Neural progenitor cell (in vitro differentiated cells): ENCODE results near the gene WDR12.

Experiments
- EZH2 ChIP-seq: fragments of 200-600 bp; sonication (generic); IDR thresholded peaks from 2 replicates; pipeline ENCODE4 v1.6.1; 2017; ENCODE audit warnings: antibody characterized with exemption, mild to moderate bottlenecking, moderate library complexity
- TF ChIP-seq, protein P1 (sequence below): fragments of 200-600 bp; sonication (generic); IDR thresholded peaks from 2 replicates; pipeline ENCODE4 v1.5.1; 2017; ENCODE audit warnings: antibody characterized with exemption, mild to moderate bottlenecking

DNA sequence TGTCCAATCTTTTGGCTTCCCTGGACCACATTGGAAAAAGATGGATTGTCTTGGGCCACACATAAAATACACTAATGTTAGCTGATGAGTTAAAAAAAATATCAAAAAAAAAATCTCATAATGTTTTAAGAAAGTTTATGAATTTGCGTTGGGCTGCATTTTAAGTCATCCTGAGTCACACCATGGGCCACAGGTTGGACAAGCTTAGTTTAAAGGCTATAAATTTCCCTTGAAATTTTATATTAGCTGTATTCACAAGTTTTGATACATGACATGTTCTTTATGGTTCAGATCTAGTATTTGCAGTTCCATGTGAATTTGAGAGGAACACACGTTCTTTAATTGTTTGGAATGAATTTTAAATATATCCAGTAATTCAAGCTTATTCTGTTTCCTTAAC lies 22.5 kb upstream of the WDR12 start:
- TF ChIP-seq, protein P1, sequence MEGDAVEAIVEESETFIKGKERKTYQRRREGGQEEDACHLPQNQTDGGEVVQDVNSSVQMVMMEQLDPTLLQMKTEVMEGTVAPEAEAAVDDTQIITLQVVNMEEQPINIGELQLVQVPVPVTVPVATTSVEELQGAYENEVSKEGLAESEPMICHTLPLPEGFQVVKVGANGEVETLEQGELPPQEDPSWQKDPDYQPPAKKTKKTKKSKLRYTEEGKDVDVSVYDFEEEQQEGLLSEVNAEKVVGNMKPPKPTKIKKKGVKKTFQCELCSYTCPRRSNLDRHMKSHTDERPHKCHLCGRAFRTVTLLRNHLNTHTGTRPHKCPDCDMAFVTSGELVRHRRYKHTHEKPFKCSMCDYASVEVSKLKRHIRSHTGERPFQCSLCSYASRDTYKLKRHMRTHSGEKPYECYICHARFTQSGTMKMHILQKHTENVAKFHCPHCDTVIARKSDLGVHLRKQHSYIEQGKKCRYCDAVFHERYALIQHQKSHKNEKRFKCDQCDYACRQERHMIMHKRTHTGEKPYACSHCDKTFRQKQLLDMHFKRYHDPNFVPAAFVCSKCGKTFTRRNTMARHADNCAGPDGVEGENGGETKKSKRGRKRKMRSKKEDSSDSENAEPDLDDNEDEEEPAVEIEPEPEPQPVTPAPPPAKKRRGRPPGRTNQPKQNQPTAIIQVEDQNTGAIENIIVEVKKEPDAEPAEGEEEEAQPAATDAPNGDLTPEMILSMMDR, result no peak
- TF ChIP-seq EZH2, result no peak
